ENCODE data around the gene ZNF331.

The ZNF331 gene

GRCh38 chr19:53520547-53521372 lies 17.2 kb upstream of the ZNF331 start:
- FAIRE-seq = peak; percentile 94
- TF ChIP-seq TAF1 (IDR thresholded peaks at IDR 0.05; ENCODE audit: low read depth, low read length) (no peak), POU2F2 (IDR thresholded peaks at IDR 0.05; ENCODE audit: low read depth, low read length) (peak; percentile 26; the same call in 1 of the 2 replicates), PAX5 (IDR thresholded peaks at IDR 0.05; ENCODE audit: insufficient read depth, low read length, severe bottlenecking) (no peak), POLR2AphosphoS5 (IDR thresholded peaks at IDR 0.05; ENCODE audit: low read depth, low read length) (no peak), SPI1 (IDR thresholded peaks at IDR 0.05; ENCODE audit: low read depth, low read length) (no peak), POLR2A (IDR thresholded peaks at IDR 0.05; ENCODE audit: low read depth, low read length) (no peak)
- peak; percentile 80 for DNase-seq (ENCODE audit: insufficient read length, low spot score)

DNA sequence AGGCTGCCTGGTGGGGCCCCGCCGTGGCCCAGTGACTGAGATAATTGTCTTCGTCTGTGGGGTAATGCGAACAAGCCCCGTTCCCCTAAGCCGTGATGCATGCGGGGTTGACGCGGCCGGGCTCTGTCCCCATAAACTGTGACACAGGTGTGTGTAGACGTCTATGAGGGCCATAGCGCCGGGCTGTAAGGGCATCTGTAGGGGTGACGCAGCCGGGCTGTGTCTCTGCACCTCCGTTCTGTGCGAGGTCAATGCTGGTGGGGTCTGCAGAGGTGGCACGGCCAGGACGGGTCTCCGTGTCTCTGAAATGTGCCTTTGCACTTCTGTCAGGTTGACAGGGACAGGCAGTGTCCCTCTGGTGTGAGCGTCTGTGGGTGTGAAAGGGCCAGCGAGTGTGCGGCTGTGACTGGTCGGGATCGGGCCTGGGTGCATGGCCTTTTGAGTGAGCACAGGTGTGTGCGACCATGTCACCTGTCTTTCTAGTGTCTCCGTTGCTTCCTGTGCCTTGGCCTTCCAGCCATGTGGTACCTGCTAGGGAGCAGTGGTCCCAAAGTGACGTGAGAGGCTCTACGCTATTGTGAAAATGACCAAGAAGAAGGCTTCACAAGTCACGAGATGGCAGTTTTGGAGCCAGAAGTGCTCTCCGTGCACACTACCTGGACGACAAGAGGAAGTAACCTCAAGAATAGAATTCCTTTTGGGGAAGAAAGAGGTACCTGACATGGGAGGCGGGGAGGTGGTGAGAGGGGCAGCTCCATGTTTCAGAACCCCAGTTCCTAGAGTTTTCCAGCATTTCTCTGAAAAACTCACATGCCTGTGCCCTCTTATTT lies 16.4 kb upstream of the ZNF331 start:
- TF ChIP-seq POLR2A (IDR thresholded peaks at IDR 0.05; ENCODE audit: low read depth, low read length) = no peak
- TF ChIP-seq SPI1 (IDR thresholded peaks at IDR 0.05; ENCODE audit: low read depth, low read length) = no peak
- TF ChIP-seq POLR2AphosphoS5 (IDR thresholded peaks at IDR 0.05; ENCODE audit: low read depth, low read length) = no peak
- no peak for TF ChIP-seq PAX5 (IDR thresholded peaks at IDR 0.05; ENCODE audit: insufficient read depth, low read length, severe bottlenecking)
- TF ChIP-seq TAF1 (IDR thresholded peaks at IDR 0.05; ENCODE audit: low read depth, low read length) = no peak
- TF ChIP-seq POU2F2 (IDR thresholded peaks at IDR 0.05; ENCODE audit: low read depth, low read length) = no peak
- no peak for DNase-seq (ENCODE audit: insufficient read length, low spot score)
- peak; percentile 28 for FAIRE-seq

- FAIRE-seq (no peak), DNase-seq (ENCODE audit: insufficient read length, low spot score) (no peak)
- no peak for TF ChIP-seq POLR2A (IDR thresholded peaks at IDR 0.05; ENCODE audit: low read depth, low read length)
- no peak for TF ChIP-seq POU2F2 (IDR thresholded peaks at IDR 0.05; ENCODE audit: low read depth, low read length)
- TF ChIP-seq SPI1 (IDR thresholded peaks at IDR 0.05; ENCODE audit: low read depth, low read length) = no peak
- no peak for TF ChIP-seq TAF1 (IDR thresholded peaks at IDR 0.05; ENCODE audit: low read depth, low read length)
- TF ChIP-seq POLR2AphosphoS5 (IDR thresholded peaks at IDR 0.05; ENCODE audit: low read depth, low read length) = no peak
- TF ChIP-seq PAX5 (IDR thresholded peaks at IDR 0.05; ENCODE audit: insufficient read depth, low read length, severe bottlenecking) = no peak
Observed at GRCh38 chr19:53525922-53526321, 12.0 kb upstream of the ZNF331 start.

DNA sequence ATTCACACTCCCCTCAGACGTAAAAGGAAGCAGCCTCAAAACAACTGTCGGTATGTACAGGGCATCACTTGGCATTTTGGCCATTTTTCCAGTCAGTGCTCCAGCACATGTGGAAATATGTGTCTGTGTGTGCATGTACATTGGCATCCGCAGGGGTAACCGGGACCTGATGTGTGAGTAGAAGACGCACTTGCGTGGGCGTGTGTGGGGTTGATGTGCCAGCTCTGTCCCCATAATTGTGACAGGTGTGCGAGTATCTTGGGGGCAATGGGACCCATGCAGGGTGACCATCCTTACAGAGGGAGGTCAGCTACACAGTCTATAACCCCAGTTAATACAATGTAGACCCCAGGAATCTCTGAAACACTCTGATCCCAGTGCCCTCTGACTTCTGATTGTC lies 7.3 kb upstream of the ZNF331 start:
- no peak for FAIRE-seq
- no peak for TF ChIP-seq POLR2A (IDR thresholded peaks at IDR 0.05; ENCODE audit: low read depth, low read length)
- no peak for TF ChIP-seq TAF1 (IDR thresholded peaks at IDR 0.05; ENCODE audit: low read depth, low read length)
- TF ChIP-seq POLR2AphosphoS5 (IDR thresholded peaks at IDR 0.05; ENCODE audit: low read depth, low read length) = no peak
- no peak for TF ChIP-seq SPI1 (IDR thresholded peaks at IDR 0.05; ENCODE audit: low read depth, low read length)
- no peak for TF ChIP-seq PAX5 (IDR thresholded peaks at IDR 0.05; ENCODE audit: insufficient read depth, low read length, severe bottlenecking)
- TF ChIP-seq POU2F2 (IDR thresholded peaks at IDR 0.05; ENCODE audit: low read depth, low read length) = no peak
- DNase-seq (ENCODE audit: insufficient read length, low spot score) = no peak

DNA sequence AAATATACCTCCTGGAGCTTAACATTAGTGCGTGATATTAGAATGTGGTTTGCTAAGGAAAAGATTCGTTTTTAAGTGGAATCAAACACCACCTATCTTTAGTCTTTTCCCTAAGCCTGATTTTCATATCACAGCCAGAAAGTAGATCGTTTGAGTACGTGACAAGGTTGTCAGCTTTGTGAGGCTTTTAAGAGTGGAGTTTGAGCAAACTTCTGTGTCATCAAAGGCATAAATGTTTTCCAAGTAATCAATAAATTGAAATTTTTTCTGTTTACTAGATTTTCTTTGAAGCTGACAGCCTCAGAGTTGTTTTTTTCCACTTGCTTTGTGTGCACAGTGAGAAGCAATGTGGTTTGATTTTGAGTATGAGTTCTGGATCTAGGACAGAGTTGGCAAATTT lies 6.5 kb upstream of the ZNF331 start:
- no peak for FAIRE-seq
- DNase-seq (ENCODE audit: insufficient read length, low spot score) = no peak
- no peak for TF ChIP-seq TAF1 (IDR thresholded peaks at IDR 0.05; ENCODE audit: low read depth, low read length)
- no peak for TF ChIP-seq POU2F2 (IDR thresholded peaks at IDR 0.05; ENCODE audit: low read depth, low read length)
- TF ChIP-seq PAX5 (IDR thresholded peaks at IDR 0.05; ENCODE audit: insufficient read depth, low read length, severe bottlenecking) = no peak
- no peak for TF ChIP-seq POLR2A (IDR thresholded peaks at IDR 0.05; ENCODE audit: low read depth, low read length)
- no peak for TF ChIP-seq SPI1 (IDR thresholded peaks at IDR 0.05; ENCODE audit: low read depth, low read length)
- TF ChIP-seq POLR2AphosphoS5 (IDR thresholded peaks at IDR 0.05; ENCODE audit: low read depth, low read length) = no peak

- DNase-seq (ENCODE audit: insufficient read length, low spot score) (no peak), FAIRE-seq (no peak)
- TF ChIP-seq SPI1 (IDR thresholded peaks at IDR 0.05; ENCODE audit: low read depth, low read length) (no peak), POU2F2 (IDR thresholded peaks at IDR 0.05; ENCODE audit: low read depth, low read length) (no peak), TAF1 (IDR thresholded peaks at IDR 0.05; ENCODE audit: low read depth, low read length) (no peak), POLR2AphosphoS5 (IDR thresholded peaks at IDR 0.05; ENCODE audit: low read depth, low read length) (no peak), POLR2A (IDR thresholded peaks at IDR 0.05; ENCODE audit: low read depth, low read length) (no peak)
Observed at GRCh38 chr19:53532362-53532761, 5.6 kb upstream of the ZNF331 start.

- FAIRE-seq (no peak), DNase-seq (ENCODE audit: insufficient read length, low spot score) (no peak)
- TF ChIP-seq POLR2AphosphoS5 (IDR thresholded peaks at IDR 0.05; ENCODE audit: low read depth, low read length) = no peak
- no peak for TF ChIP-seq PAX5 (IDR thresholded peaks at IDR 0.05; ENCODE audit: insufficient read depth, low read length, severe bottlenecking)
- TF ChIP-seq POU2F2 (IDR thresholded peaks at IDR 0.05; ENCODE audit: low read depth, low read length) = no peak
- no peak for TF ChIP-seq TAF1 (IDR thresholded peaks at IDR 0.05; ENCODE audit: low read depth, low read length)
- no peak for TF ChIP-seq POLR2A (IDR thresholded peaks at IDR 0.05; ENCODE audit: low read depth, low read length)
- no peak for TF ChIP-seq SPI1 (IDR thresholded peaks at IDR 0.05; ENCODE audit: low read depth, low read length)
Observed at GRCh38 chr19:53536225-53536548, 1.8 kb upstream of the ZNF331 start.

DNA sequence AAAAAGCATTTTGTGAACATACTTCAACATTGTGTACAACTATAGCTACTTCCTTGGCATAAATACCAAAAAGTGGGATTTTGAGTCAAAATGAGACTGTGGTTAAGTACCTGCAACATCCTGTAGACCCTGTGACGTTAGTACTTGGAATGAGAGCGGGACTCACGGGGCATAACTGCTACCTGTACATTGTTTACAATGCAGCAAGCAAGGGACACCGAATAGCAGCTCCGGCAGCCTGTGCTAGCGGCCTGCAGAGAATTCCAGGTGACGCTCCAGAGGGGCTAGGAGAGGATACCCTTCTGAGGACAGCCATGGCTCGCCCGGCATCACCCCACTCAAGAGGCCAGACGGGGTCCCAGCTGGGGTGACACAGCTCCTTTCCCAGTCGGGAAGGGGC lies 824 bp upstream of the ZNF331 start:
- no peak for FAIRE-seq
- TF ChIP-seq PAX5 (IDR thresholded peaks at IDR 0.05; ENCODE audit: insufficient read depth, low read length, severe bottlenecking) = no peak
- no peak for TF ChIP-seq TAF1 (IDR thresholded peaks at IDR 0.05; ENCODE audit: low read depth, low read length)
- no peak for TF ChIP-seq POLR2A (IDR thresholded peaks at IDR 0.05; ENCODE audit: low read depth, low read length)
- TF ChIP-seq POU2F2 (IDR thresholded peaks at IDR 0.05; ENCODE audit: low read depth, low read length) = no peak
- TF ChIP-seq SPI1 (IDR thresholded peaks at IDR 0.05; ENCODE audit: low read depth, low read length) = no peak
- no peak for TF ChIP-seq POLR2AphosphoS5 (IDR thresholded peaks at IDR 0.05; ENCODE audit: low read depth, low read length)
- no peak for DNase-seq (ENCODE audit: insufficient read length, low spot score)
